ENCODE measurements around the gene SMAD6.

- TF ChIP-seq TAF1 (IDR thresholded peaks at IDR 0.05; ENCODE audit: borderline replicate concordance, insufficient read depth, low read length) (no peak), REST (IDR thresholded peaks at IDR 0.05; ENCODE audit: insufficient read depth in 1 of 2, low read depth in 2 of 2, low read length in 2 of 2) (no peak), POLR2AphosphoS5 (IDR thresholded peaks at IDR 0.05; ENCODE audit: low read depth, low read length) (no peak), FOXP2 (optimal IDR thresholded peaks at IDR 0.05; ENCODE audit: borderline replicate concordance, extremely low read depth, extremely low read length, insufficient read depth) (no peak)
Measured at GRCh38 chr15:66692391-66692790, 9.6 kb upstream of the SMAD6 start.

All from PFSK-1 (cell line).